C4-2B (cell line): ENCODE results near the gene DNAH14.

Source experiments
- H3K27ac ChIP-seq: fragments of 450-650 bp; 2 replicates; pipeline ENCODE4 v1.5.1; 2017
- CTCF ChIP-seq: fragments of 450-650 bp; conservative IDR thresholded peaks from 2 replicates; pipeline ENCODE4 v1.5.1; 2017; ENCODE audit warnings: mild to moderate bottlenecking
- ZFX ChIP-seq: fragments of 450-650 bp; IDR thresholded peaks from 2 replicates; pipeline ENCODE4 v1.6.1; 2017

The DNAH14 gene

GRCh38 chr1:225042263-225042662 is 112.8 kb downstream of the DNAH14 start:
- no peak overlapping the region for H3K27ac ChIP-seq

GRCh38 chr1:225044258-225044657 is 114.8 kb downstream of the DNAH14 start:
- no peak for TF ChIP-seq CTCF
- TF ChIP-seq ZFX, result no peak
- H3K27ac ChIP-seq, result no peak overlapping the region

More at GRCh38 chr1:225042263-225042662, 112.8 kb downstream of the DNAH14 start:
- no peak for TF ChIP-seq CTCF
- no peak for TF ChIP-seq ZFX

- no peak overlapping the region for H3K27ac ChIP-seq
- TF ChIP-seq CTCF (no peak), ZFX (no peak)
Measured at GRCh38 chr1:225049594-225049993, 120.1 kb downstream of the DNAH14 start.

- TF ChIP-seq ZFX, result no peak
- no peak for TF ChIP-seq CTCF
- no peak overlapping the region for H3K27ac ChIP-seq
Measured at GRCh38 chr1:225063722-225064121, 134.2 kb downstream of the DNAH14 start.

- no peak for TF ChIP-seq ZFX
- no peak for TF ChIP-seq CTCF
- H3K27ac ChIP-seq, result no peak overlapping the region
Measured at GRCh38 chr1:225070972-225071371, 141.5 kb downstream of the DNAH14 start.

GRCh38 chr1:225097175-225097574 is 167.7 kb downstream of the DNAH14 start:
- no peak for TF ChIP-seq CTCF
- no peak for TF ChIP-seq ZFX
- H3K27ac ChIP-seq, result no peak overlapping the region

- TF ChIP-seq ZFX (no peak), CTCF (no peak)
Measured at GRCh38 chr1:225111000-225111399, 181.5 kb downstream of the DNAH14 start.

More at GRCh38 chr1:225111000-225111399, 181.5 kb downstream of the DNAH14 start:
- no peak overlapping the region for H3K27ac ChIP-seq
